Nephron progenitor cell (in vitro differentiated cells): ENCODE measurements around the gene KLK2.

Experiments
- DNase-seq: peaks from one replicate; pipeline ENCODE4 v3.0.0; 2021
- H3K27ac Mint-ChIP-seq: 2 replicates; pipeline ENCODE4 v1.8.0; 2021; ENCODE audit warnings: mild to moderate bottlenecking, moderate library complexity, mixed read lengths
- H3K27me3 Mint-ChIP-seq: 2 replicates; pipeline ENCODE4 v1.8.0; 2021; ENCODE audit warnings: mild to moderate bottlenecking, low read depth, mixed read lengths; ENCODE audit not compliant: poor library complexity
- H3K36me3 Mint-ChIP-seq: 2 replicates; pipeline ENCODE4 v1.8.0; 2021; ENCODE audit warnings: low read depth, mixed read lengths
- H3K4me1 Mint-ChIP-seq: 2 replicates; pipeline ENCODE4 v1.8.0; 2021; ENCODE audit warnings: mixed read lengths
- H3K4me3 Mint-ChIP-seq: 2 replicates; pipeline ENCODE4 v1.8.0; 2021; ENCODE audit warnings: mild to moderate bottlenecking, moderate library complexity, mixed read lengths
- H3K9me3 Mint-ChIP-seq: 2 replicates; pipeline ENCODE4 v1.8.0; 2021; ENCODE audit warnings: mild to moderate bottlenecking, moderate library complexity, mixed read lengths
- TF ChIP-seq, protein P1 (sequence below): fragments of 200-600 bp; sonication (generic); IDR thresholded peaks from 2 replicates; pipeline ENCODE4 v1.5.0; 2021; ENCODE audit warnings: antibody characterized with exemption

Gene KLK2

DNA sequence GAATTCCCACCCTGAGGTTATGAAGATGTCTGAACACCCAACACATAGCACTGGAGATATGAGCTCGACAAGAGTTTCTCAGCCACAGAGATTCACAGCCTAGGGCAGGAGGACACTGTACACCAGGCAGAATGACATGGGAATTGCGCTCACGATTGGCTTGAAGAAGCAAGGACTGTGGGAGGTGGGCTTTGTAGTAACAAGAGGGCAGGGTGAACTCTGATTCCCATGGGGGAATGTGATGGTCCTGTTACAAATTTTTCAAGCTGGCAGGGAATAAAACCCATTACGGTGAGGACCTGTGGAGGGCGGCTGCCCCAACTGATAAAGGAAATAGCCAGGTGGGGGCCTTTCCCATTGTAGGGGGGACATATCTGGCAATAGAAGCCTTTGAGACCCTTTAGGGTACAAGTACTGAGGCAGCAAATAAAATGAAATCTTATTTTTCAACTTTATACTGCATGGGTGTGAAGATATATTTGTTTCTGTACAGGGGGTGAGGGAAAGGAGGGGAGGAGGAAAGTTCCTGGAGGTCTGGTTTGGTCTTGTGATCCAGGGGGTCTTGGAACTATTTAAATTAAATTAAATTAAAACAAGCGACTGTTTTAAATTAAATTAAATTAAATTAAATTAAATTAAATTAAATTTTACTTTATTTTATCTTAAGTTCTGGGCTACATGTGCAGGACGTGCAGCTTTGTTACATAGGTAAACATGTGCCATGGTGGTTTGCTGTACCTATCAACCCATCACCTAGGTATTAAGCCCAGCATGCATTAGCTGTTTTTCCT is 11.5 kb upstream of the KLK2 start:
- TF ChIP-seq, protein P1, sequence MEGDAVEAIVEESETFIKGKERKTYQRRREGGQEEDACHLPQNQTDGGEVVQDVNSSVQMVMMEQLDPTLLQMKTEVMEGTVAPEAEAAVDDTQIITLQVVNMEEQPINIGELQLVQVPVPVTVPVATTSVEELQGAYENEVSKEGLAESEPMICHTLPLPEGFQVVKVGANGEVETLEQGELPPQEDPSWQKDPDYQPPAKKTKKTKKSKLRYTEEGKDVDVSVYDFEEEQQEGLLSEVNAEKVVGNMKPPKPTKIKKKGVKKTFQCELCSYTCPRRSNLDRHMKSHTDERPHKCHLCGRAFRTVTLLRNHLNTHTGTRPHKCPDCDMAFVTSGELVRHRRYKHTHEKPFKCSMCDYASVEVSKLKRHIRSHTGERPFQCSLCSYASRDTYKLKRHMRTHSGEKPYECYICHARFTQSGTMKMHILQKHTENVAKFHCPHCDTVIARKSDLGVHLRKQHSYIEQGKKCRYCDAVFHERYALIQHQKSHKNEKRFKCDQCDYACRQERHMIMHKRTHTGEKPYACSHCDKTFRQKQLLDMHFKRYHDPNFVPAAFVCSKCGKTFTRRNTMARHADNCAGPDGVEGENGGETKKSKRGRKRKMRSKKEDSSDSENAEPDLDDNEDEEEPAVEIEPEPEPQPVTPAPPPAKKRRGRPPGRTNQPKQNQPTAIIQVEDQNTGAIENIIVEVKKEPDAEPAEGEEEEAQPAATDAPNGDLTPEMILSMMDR, result no peak
- Mint-ChIP-seq H3K27ac (no peak overlapping the region), H3K36me3 (no peaks in the 10 kb centered on the region), H3K9me3 (no peaks in the 10 kb centered on the region), H3K4me3 (no peak overlapping the region), H3K27me3 (peaks cover 84% of the 10 kb centered on the region), H3K4me1 (peaks cover 6% of the 10 kb centered on the region)
- no peak for DNase-seq

DNA sequence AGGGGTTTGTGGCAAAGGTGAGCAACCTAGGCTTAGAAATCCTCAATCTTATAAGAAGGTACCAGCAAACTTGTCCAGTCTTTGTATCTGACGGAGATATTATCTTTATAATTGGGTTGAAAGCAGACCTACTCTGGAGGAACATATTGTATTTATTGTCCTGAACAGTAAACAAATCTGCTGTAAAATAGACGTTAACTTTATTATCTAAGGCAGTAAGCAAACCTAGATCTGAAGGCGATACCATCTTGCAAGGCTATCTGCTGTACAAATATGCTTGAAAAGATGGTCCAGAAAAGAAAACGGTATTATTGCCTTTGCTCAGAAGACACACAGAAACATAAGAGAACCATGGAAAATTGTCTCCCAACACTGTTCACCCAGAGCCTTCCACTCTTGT is 3.8 kb upstream of the KLK2 start:
- Mint-ChIP-seq H3K27me3 (peaks cover 64% of the 10 kb centered on the region), H3K27ac (no peak overlapping the region), H3K4me1 (no peaks in the 10 kb centered on the region), H3K4me3 (no peak overlapping the region), H3K36me3 (no peaks in the 10 kb centered on the region), H3K9me3 (no peaks in the 10 kb centered on the region)
- DNase-seq, result no peak
- TF ChIP-seq, protein P1, result no peak

DNA sequence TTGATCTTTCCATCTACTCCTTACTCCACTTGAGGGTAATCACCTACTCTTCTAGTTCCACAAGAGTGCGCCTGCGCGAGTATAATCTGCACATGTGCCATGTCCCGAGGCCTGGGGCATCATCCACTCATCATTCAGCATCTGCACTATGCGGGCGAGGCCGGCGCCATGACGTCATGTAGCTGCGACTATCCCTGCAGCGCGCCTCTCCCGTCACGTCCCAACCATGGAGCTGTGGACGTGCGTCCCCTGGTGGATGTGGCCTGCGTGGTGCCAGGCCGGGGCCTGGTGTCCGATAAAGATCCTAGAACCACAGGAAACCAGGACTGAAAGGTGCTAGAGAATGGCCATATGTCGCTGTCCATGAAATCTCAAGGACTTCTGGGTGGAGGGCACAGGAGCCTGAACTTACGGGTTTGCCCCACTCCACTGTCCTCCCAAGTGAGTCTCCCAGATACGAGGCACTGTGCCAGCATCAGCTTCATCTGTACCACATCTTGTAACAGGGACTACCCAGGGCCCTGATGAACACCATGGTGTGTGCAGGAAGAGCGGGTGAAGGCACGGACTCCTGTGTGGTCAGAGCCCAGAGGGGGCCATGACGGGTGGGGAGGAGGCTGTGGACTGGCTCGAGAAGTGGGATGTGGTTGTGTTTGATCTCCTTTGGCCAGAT is 2.7 kb upstream of the KLK2 start:
- DNase-seq, result no peak
- no peak overlapping the region for H3K27ac Mint-ChIP-seq
- peaks cover 56% of the 10 kb centered on the region for H3K27me3 Mint-ChIP-seq
- no peaks in the 10 kb centered on the region for H3K4me1 Mint-ChIP-seq
- TF ChIP-seq, protein P1, result no peak
- no peak overlapping the region for H3K4me3 Mint-ChIP-seq
- H3K36me3 Mint-ChIP-seq, result no peaks in the 10 kb centered on the region
- H3K9me3 Mint-ChIP-seq, result no peaks in the 10 kb centered on the region

DNA sequence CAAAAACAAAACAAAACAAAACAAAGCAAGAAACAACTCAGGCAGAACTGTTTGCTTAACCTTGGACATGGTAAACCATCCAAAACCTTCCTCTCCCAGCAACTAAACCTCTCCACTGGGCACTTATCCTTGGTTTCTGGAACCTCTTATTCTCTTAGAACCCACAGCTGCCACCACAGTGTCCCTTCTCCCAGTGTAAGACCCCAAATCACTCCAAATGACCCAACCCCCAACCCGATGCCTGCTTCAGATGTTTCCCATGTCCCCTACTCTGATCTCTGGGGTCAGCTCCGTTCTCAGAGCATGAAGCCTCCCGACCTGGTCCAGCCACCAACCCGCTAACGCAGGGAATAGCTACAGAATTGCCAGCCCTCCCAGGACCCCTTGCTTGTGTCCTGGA is 972 bp downstream of the KLK2 start:
- Mint-ChIP-seq H3K9me3 (no peaks in the 10 kb centered on the region), H3K27ac (no peak overlapping the region), H3K36me3 (no peaks in the 10 kb centered on the region), H3K4me3 (no peak overlapping the region), H3K27me3 (peaks cover 36% of the 10 kb centered on the region), H3K4me1 (no peaks in the 10 kb centered on the region)
- DNase-seq, result no peak
- TF ChIP-seq, protein P1, result no peak

DNA sequence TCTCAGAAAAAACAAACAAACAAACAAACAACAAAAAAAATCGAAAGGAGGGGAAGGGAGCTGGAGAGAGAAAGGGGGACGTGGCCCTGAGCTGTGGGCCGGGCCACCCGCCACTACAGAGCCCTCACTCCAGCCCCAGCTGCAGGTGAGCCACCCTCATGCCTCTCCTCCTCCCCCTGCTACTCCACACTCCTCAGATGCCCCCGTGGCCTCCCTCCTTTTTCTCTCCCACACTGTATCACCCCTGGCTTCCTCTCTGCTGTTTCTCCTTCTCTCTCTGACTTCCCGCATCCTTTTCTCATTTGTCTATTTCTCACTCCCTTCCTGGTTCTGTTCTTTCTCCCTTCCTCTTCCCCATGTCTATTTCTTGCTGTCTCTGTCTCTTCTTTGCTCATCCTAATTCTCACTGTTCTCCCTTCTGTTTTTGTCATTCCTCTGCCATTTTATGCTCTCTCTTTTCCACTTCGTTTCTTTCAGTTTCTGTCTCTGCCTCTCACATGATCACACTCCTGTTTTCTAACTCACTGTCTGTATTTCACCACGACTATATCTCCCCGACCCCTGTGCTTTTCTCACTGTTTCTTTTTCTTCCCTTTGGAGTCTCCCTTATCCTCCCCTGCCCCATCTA is 2.7 kb downstream of the KLK2 start:
- TF ChIP-seq, protein P1, result no peak
- Mint-ChIP-seq H3K36me3 (no peaks in the 10 kb centered on the region), H3K9me3 (no peaks in the 10 kb centered on the region), H3K4me1 (no peaks in the 10 kb centered on the region), H3K4me3 (no peak overlapping the region), H3K27me3 (peaks cover 36% of the 10 kb centered on the region), H3K27ac (no peak overlapping the region)
- DNase-seq, result no peak
